GM12878 (cell line): ENCODE data around the gene TDRKH. TPM values are rescaled to one million over a fixed set of nuclear protein-coding genes. Genes with fewer than 3 reads are reported as not detected.

ENCODE experiments used
- CBX5 ChIP-seq: sonication (generic); IDR thresholded peaks from 2 replicates; pipeline ENCODE4 v1.6.1; 2016; ENCODE audit warnings: low read depth, moderate library complexity, mild to moderate bottlenecking, inconsistent platforms
- CEBPZ ChIP-seq: fragments of 150-350 bp; IDR thresholded peaks from 2 replicates; pipeline ENCODE4 v1.6.1; 2016; ENCODE audit warnings: low read depth, low read length
- DPF2 ChIP-seq: fragments of 450-650 bp; IDR thresholded peaks from 2 replicates; pipeline ENCODE4 v1.6.1; 2017; ENCODE audit warnings: mild to moderate bottlenecking
- EGR1 ChIP-seq, 2 experiments: IDR thresholded peaks; 1 replicate in 1 of 2; 2 replicates in 1 of 2; pipeline ENCODE4 v1.6.1; 2011 to 2012; ENCODE audit warnings: low read depth in 2 of 2, low read length in 2 of 2, borderline replicate concordance in 1 of 2, mild to moderate bottlenecking in 1 of 2, moderate library complexity in 1 of 2
- ESRRA ChIP-seq: IDR thresholded peaks from 2 replicates; pipeline ENCODE4 v1.6.1; 2012; ENCODE audit warnings: mild to moderate bottlenecking, low read length, improper control_type of control experiment
- EZH2 ChIP-seq: IDR thresholded peaks from 2 replicates; pipeline ENCODE4 v1.6.1; 2012; ENCODE audit warnings: low read depth, mild to moderate bottlenecking, control low read depth, inconsistent platforms, low read length, borderline replicate concordance; ENCODE audit not compliant: control insufficient read depth
- GABPA ChIP-seq: IDR thresholded peaks from 2 replicates; pipeline ENCODE4 v1.6.1; 2014; ENCODE audit warnings: antibody characterized with exemption, low read depth, mild to moderate bottlenecking, inconsistent platforms
- HDGF ChIP-seq: fragments of 450-650 bp; IDR thresholded peaks from 2 replicates; pipeline ENCODE4 v1.6.1; 2016; ENCODE audit warnings: antibody characterized with exemption
- IKZF1 ChIP-seq: fragments of 450-650 bp; conservative IDR thresholded peaks from 2 replicates; pipeline ENCODE4 v1.6.1; 2017; ENCODE audit warnings: antibody characterized with exemption, mild to moderate bottlenecking
- POLR2A ChIP-seq: IDR thresholded peaks from 2 replicates; pipeline ENCODE4 v1.6.1; 2011; ENCODE audit warnings: low read depth, mild to moderate bottlenecking, low read length
- POLR2AphosphoS5 ChIP-seq: IDR thresholded peaks from 2 replicates; pipeline ENCODE4 v1.6.1; 2011; ENCODE audit warnings: mild to moderate bottlenecking, low read length, inconsistent platforms
- RBBP5 ChIP-seq: fragments of 200-600 bp; sonication (generic); conservative IDR thresholded peaks from 2 replicates; pipeline ENCODE4 v1.6.1; 2016
- RFX5 ChIP-seq: IDR thresholded peaks from 2 replicates; pipeline ENCODE4 v1.6.1; 2011; ENCODE audit warnings: low read depth, low read length, improper control_type of control experiment
- SP1 ChIP-seq: IDR thresholded peaks from one replicate; pipeline ENCODE4 v1.6.1; 2011; ENCODE audit warnings: low read depth, low read length
- TARDBP ChIP-seq: IDR thresholded peaks from 2 replicates; pipeline ENCODE4 v1.6.1; 2016; ENCODE audit warnings: borderline replicate concordance
- ZNF592 ChIP-seq: fragments of 450-650 bp; IDR thresholded peaks from 2 replicates; pipeline ENCODE4 v1.6.1; 2017; ENCODE audit warnings: mild to moderate bottlenecking, moderate library complexity
- polyA plus RNA-seq, 11 experiments: library from polyadenylated mRNA; depleted of rRNA in 4 of 11; unstranded in 6 of 11; stranded (reverse) in 5 of 11; fragments of >200 nt; fragmentation: Nextera tagmentation in 4 of 11; fragmentation: Illumina TruSeq in 1 of 11; extraction: Ambion mirVana in 4 of 11; extraction: Trizol in 1 of 11; gene quantifications; 1 replicate in 1 of 11; 2 replicates in 10 of 11; pipeline versions ENCODE4 v1.2.1 to v1.2.3, GENCODE V29; 2011 to 2016; ENCODE audit warnings: inconsistent platforms in 2 of 11, missing spikeins in 2 of 11, low read depth in 1 of 11
- total RNA-seq, 4 experiments: library from RNA; depleted of rRNA in 3 of 4; stranded (reverse); fragments of >200 nt in 3 of 4; fragmentation: Illumina TruSeq in 1 of 4; extraction: Trizol in 1 of 4; gene quantifications; 2 replicates each; pipeline versions ENCODE4 v1.2.1 to v1.2.3, GENCODE V29; 2013 to 2021
- TF ChIP-seq, protein P1 (sequence below): fragments of 450-650 bp; IDR thresholded peaks from 2 replicates; pipeline ENCODE4 v1.6.1; 2018; ENCODE audit warnings: mild to moderate bottlenecking, low read depth, moderate library complexity; ENCODE audit not compliant: partially characterized antibody
- TF ChIP-seq, protein P2 (sequence below): fragments of 450-650 bp; IDR thresholded peaks from 2 replicates; pipeline ENCODE4 v1.6.1; 2017; ENCODE audit warnings: mild to moderate bottlenecking

TDRKH gene
- total and polyA plus RNA-seq, 10 of the 15 experiments (the other 5 are each of a cell fraction or from before 2014, with no cell fraction given), result 1.3 to 8.4 (median 2.9) TPM

DNA sequence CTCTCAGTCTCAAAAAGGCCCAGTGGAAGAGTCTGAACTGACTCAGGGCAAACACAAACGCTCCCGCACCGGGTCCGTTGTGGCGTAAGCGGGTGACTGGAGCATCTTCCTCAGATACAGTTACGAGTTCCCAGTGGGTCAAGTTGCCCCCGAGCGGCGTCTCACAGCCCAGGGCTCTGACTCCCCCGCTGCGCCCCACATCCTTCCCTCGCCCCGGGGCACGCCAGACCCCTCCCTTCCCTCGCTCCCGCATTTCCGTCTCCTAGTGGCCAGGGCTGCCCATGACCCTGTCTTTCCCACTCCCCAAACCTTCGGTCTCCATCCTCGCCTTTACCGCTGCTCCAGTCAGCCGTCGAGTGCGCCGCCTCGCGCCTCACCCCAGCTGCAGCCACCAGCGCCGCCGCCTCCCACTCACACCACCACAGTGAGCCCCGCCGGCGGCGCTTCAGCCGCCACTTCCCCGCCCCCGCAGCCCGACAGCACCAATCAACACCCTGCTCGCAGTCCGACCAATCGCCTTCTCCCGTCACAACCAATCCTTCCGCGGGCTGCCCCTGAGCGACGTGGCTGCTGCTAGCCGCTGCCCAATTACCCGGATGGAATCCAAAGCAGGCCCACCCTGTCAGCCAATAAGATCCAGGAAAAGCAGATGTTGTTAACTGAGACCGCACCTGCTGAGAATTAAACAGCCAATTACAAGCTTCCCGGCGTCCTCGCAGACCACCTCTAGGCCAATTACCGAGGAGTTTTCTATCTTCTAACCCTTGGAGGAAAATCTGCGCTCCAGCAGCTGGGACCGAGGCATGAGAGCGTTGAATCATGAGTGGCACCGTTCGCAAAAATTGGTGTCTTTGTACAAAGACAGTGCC lies at the start of gene TDRKH (continued):
- TF ChIP-seq CEBPZ (peak; percentile 90), TARDBP (no peak), CBX5 (0 out of 2 replicates have a peak, but pooled peaks have one; percentile 15), RFX5 (peak; percentile 87), ZNF592 (no peak), SP1 (peak; percentile 100), IKZF1 (peak; percentile 83), POLR2AphosphoS5 (peak; percentile 42; the same call in 1 of the 2 replicates), ESRRA (no peak), GABPA (no peak), HDGF (peak; percentile 94), DPF2 (peak; percentile 99), POLR2A (peak; percentile 88), RBBP5 (no peak), EZH2 (peak; percentile 86; the same call in 1 of the 2 replicates), EGR1 (IDR thresholded peaks at IDR 0.05; ENCODE audit: borderline replicate concordance in 1 of 2, low read depth in 2 of 2, low read length in 2 of 2) (peak in 1 of 2 experiments; percentile 98; a peak in 2 of 3 replicates)
- TF ChIP-seq, protein P1, sequence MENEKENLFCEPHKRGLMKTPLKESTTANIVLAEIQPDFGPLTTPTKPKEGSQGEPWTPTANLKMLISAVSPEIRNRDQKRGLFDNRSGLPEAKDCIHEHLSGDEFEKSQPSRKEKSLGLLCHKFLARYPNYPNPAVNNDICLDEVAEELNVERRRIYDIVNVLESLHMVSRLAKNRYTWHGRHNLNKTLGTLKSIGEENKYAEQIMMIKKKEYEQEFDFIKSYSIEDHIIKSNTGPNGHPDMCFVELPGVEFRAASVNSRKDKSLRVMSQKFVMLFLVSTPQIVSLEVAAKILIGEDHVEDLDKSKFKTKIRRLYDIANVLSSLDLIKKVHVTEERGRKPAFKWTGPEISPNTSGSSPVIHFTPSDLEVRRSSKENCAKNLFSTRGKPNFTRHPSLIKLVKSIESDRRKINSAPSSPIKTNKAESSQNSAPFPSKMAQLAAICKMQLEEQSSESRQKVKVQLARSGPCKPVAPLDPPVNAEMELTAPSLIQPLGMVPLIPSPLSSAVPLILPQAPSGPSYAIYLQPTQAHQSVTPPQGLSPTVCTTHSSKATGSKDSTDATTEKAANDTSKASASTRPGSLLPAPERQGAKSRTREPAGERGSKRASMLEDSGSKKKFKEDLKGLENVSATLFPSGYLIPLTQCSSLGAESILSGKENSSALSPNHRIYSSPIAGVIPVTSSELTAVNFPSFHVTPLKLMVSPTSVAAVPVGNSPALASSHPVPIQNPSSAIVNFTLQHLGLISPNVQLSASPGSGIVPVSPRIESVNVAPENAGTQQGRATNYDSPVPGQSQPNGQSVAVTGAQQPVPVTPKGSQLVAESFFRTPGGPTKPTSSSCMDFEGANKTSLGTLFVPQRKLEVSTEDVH, result no peak
- TF ChIP-seq, protein P2, sequence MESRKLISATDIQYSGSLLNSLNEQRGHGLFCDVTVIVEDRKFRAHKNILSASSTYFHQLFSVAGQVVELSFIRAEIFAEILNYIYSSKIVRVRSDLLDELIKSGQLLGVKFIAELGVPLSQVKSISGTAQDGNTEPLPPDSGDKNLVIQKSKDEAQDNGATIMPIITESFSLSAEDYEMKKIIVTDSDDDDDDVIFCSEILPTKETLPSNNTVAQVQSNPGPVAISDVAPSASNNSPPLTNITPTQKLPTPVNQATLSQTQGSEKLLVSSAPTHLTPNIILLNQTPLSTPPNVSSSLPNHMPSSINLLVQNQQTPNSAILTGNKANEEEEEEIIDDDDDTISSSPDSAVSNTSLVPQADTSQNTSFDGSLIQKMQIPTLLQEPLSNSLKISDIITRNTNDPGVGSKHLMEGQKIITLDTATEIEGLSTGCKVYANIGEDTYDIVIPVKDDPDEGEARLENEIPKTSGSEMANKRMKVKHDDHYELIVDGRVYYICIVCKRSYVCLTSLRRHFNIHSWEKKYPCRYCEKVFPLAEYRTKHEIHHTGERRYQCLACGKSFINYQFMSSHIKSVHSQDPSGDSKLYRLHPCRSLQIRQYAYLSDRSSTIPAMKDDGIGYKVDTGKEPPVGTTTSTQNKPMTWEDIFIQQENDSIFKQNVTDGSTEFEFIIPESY, result peak; percentile 83
